HG03060 (cell line): ENCODE measurements around the gene PLA2G12B.
"Not testable (repeated sequence)": the region's sequence is repeated elsewhere in the genome, so short reads cannot be mapped to it uniquely, and the experiment has no call there.

Experiments used
- ATAC-seq: cut with Tn5 transposase; IDR thresholded peaks from one replicate; pipeline ENCODE4 v1.9.1; 2021; ENCODE audit warnings: low read depth, moderate number of reproducible peaks; ENCODE audit not compliant: unreplicated experiment

PLA2G12B gene

GRCh38 chr10:72954596-72955554 lies at the start of gene PLA2G12B:
TSS of gene PLA2G12B (minus strand) at chr10:72954806. CDS start at chr10:72954685, 121 bp downstream.
- ATAC-seq, result no peak

- no peak for ATAC-seq
Measured at GRCh38 chr10:73003822-73004221, 49.2 kb upstream of the PLA2G12B start.

GRCh38 chr10:73000973-73001372 lies 46.4 kb upstream of the PLA2G12B start:
- no peak for ATAC-seq

GRCh38 chr10:72997099-72997498 lies 42.5 kb upstream of the PLA2G12B start:
- no peak for ATAC-seq

- not testable (repeated sequence) for ATAC-seq
Measured at GRCh38 chr10:72995459-72995858, 40.9 kb upstream of the PLA2G12B start.

- not testable (repeated sequence) for ATAC-seq
Measured at GRCh38 chr10:72989771-72990170, 35.2 kb upstream of the PLA2G12B start.

GRCh38 chr10:72984618-72985017 lies 30.0 kb upstream of the PLA2G12B start:
- ATAC-seq, result not testable (repeated sequence)

GRCh38 chr10:72981882-72982529 lies 27.4 kb upstream of the PLA2G12B start:
- no peak for ATAC-seq

- ATAC-seq, result no peak
Measured at GRCh38 chr10:72981028-72981881, 26.6 kb upstream of the PLA2G12B start.

- no peak for ATAC-seq
Measured at GRCh38 chr10:72980348-72980747, 25.7 kb upstream of the PLA2G12B start.

- no peak for ATAC-seq
Measured at GRCh38 chr10:72979709-72980108, 25.1 kb upstream of the PLA2G12B start.

GRCh38 chr10:72976886-72977285 lies 22.3 kb upstream of the PLA2G12B start:
- no peak for ATAC-seq

GRCh38 chr10:72956001-72956400 lies 1.4 kb upstream of the PLA2G12B start:
- no peak for ATAC-seq

- no peak for ATAC-seq
Measured at GRCh38 chr10:72954230-72954595, 393 bp downstream of the PLA2G12B start.

GRCh38 chr10:72953687-72954086 lies 919 bp downstream of the PLA2G12B start:
- ATAC-seq, result no peak

- no peak for ATAC-seq
Measured at GRCh38 chr10:72952642-72953158, 1.9 kb downstream of the PLA2G12B start.

GRCh38 chr10:72952189-72952588 lies 2.4 kb downstream of the PLA2G12B start:
- no peak for ATAC-seq

GRCh38 chr10:72951760-72952159 lies 2.8 kb downstream of the PLA2G12B start:
- ATAC-seq, result no peak

- ATAC-seq, result no peak
Measured at GRCh38 chr10:72948762-72949161, 5.8 kb downstream of the PLA2G12B start.

GRCh38 chr10:72946963-72947362 lies 7.6 kb downstream of the PLA2G12B start:
- ATAC-seq, result no peak
